Stimulated activated CD4-positive, alpha-beta T cell treated with anti-CD3 and anti-CD28 coated beads, Interleukin-12 subunit alpha, Interleukin-12 subunit beta, amount 100 ng/mL, for 4 hours (primary cell): ENCODE results near the gene ANKRD13D.

Experiments
- DNase-seq: peaks from one replicate; pipeline ENCODE4 v3.0.0-alpha.2; 2020

ANKRD13D gene

GRCh38 chr11:67322049-67322448, 32.9 kb downstream of the ANKRD13D start:
- DNase-seq = no peak

GRCh38 chr11:67323526-67323925, 34.4 kb downstream of the ANKRD13D start:
- no peak for DNase-seq

GRCh38 chr11:67332081-67332691, 43.1 kb downstream of the ANKRD13D start:
- no peak for DNase-seq

GRCh38 chr11:67337257-67337656, 48.2 kb downstream of the ANKRD13D start:
- no peak for DNase-seq

- no peak for DNase-seq
These were observed 55.2 kb downstream of the ANKRD13D start for GRCh38 chr11:67344264-67344663.

GRCh38 chr11:67345247-67345919, 56.3 kb downstream of the ANKRD13D start:
- no peak for DNase-seq

GRCh38 chr11:67345920-67346819, 57.1 kb downstream of the ANKRD13D start:
- DNase-seq = no peak

GRCh38 chr11:67347964-67348749, 59.1 kb downstream of the ANKRD13D start:
- DNase-seq = no peak

- no peak for DNase-seq
These were observed 59.9 kb downstream of the ANKRD13D start for GRCh38 chr11:67349036-67349435.

GRCh38 chr11:67349457-67349856, 60.4 kb downstream of the ANKRD13D start:
- no peak for DNase-seq

GRCh38 chr11:67349928-67350465, 60.9 kb downstream of the ANKRD13D start:
- no peak for DNase-seq

GRCh38 chr11:67351275-67352005, 62.3 kb downstream of the ANKRD13D start:
- DNase-seq = peak; percentile 63
